Fibroblast of villous mesenchyme (primary cell): ENCODE results near the gene MRS2. TPM values are rescaled to one million over a fixed set of nuclear protein-coding genes. Genes with fewer than 3 reads are reported as not detected.

Source experiments
- DNase-seq: peaks from one replicate; pipeline ENCODE4 v3.0.0-alpha.2; 2010; ENCODE audit warnings: low read depth
- H3K4me3 ChIP-seq: 2 replicates; pipeline ENCODE4 v1.5.1; 2011; ENCODE audit warnings: low read depth, mild to moderate bottlenecking, low read length
- CTCF ChIP-seq: IDR thresholded peaks from 2 replicates; pipeline ENCODE4 v1.5.1; 2012; ENCODE audit warnings: low read depth, mild to moderate bottlenecking, low read length; ENCODE audit not compliant: insufficient read depth
- total RNA-seq: library from RNA; depleted of rRNA; stranded (reverse); fragments of >200 nt; gene quantifications from 2 replicates; pipeline ENCODE4 v1.2.3, GENCODE V29; 2012

MRS2 gene
- total RNA-seq, 1 donor = 38.4 TPM

GRCh38 chr6:24446670-24447069, 43.9 kb downstream of the MRS2 start:
- no peak for DNase-seq
- H3K4me3 ChIP-seq = no peak overlapping the region
- no peak for TF ChIP-seq CTCF

GRCh38 chr6:24448396-24448795, 45.7 kb downstream of the MRS2 start:
- TF ChIP-seq CTCF = no peak
- DNase-seq = no peak
- H3K4me3 ChIP-seq = no peak overlapping the region

DNA sequence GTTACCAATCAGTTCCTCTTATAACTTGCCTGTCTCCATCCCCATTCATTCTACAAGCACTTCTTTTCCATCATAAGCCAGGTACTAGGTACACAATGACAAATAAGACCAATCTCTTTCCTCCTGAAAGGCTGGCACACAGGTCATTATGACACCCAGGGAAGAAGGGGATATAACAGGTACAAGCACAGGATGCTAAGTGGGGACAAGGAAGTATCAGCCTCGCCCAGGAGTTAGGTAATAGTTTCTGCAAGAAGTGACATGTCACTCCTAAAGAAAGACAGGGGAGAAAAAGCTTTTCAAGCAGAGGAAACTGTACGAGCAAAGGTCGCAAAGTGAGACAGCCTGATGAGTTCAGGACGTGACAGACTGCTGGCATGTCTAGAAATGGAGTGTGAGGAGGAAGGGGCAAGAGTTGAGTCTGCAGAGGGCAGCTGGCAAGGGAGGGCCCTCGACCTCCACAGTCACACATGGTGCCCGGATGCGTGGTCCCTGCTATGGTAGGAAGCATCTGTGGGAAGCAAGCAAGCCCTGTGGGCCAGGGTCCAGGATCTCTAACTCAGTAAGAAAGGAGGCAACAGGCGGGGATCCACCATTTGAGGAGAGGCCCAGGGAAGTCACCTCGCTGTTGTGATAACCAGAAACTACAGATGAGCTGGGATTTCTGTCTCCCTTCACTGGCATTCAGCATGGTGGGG, 46.2 kb downstream of the MRS2 start:
- no peak for DNase-seq
- no peak for TF ChIP-seq CTCF
- no peak overlapping the region for H3K4me3 ChIP-seq

- DNase-seq = no peak
- TF ChIP-seq CTCF = no peak
Observed at GRCh38 chr6:24451581-24452388, 49.0 kb downstream of the MRS2 start.

GRCh38 chr6:24453921-24454320, 51.2 kb downstream of the MRS2 start:
- no peak overlapping the region for H3K4me3 ChIP-seq
- DNase-seq = no peak
- no peak for TF ChIP-seq CTCF

More at GRCh38 chr6:24451581-24452388, 49.0 kb downstream of the MRS2 start:
- H3K4me3 ChIP-seq = no peak overlapping the region

DNA sequence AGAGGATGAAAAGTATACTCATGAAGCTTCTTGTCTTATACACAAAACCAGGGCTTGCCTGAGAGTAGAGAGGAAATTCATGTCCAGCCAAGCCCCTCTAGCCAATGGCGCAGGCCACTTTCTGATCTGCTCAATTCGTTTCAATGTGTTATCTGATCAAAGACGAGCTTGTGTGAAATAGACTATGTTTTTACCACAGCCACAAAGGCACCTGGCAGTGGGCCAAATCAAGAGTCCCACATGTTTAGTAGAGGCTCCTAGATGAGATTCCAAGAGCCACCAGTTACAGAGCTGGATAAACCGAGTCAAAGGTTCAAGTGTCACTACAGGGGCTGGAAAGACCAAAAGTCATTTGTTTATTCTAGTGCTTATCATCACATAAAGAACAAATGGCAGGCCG, 51.7 kb downstream of the MRS2 start:
- no peak for TF ChIP-seq CTCF
- H3K4me3 ChIP-seq = no peak overlapping the region
- no peak for DNase-seq

- no peak for TF ChIP-seq CTCF
- H3K4me3 ChIP-seq = no peak overlapping the region
- no peak for DNase-seq
Observed at GRCh38 chr6:24455061-24455460, 52.3 kb downstream of the MRS2 start.
